Kidney (tissue), 14 donors: ENCODE measurements around the gene FER. TPM values are rescaled to one million over a fixed set of nuclear protein-coding genes. Genes with fewer than 3 reads are reported as not detected.
"Not testable (repeated sequence)": the region's sequence is repeated elsewhere in the genome, so short reads cannot be mapped to it uniquely, and the experiment has no call there.

Experiments
- DNase-seq, 5 donors: peaks; one replicate each; pipeline ENCODE4 v3.0.0-alpha.2; 2013 to 2020
- FAIRE-seq: peaks from 2 replicates; lab custom pipeline; 2012; peaks lifted over from hg19 to GRCh38; lab: Jason Lieb, UNC
- H3K27ac ChIP-seq, 2 donors: one replicate each; pipeline ENCODE4 v1.7.0; 2013; ENCODE audit warnings: low read depth in 2 of 2, low read length in 2 of 2, inconsistent platforms in 1 of 2
- H3K27me3 ChIP-seq: one replicate; pipeline ENCODE4 v1.7.1; 2013; ENCODE audit warnings: low read length, inconsistent platforms; ENCODE audit not compliant: control insufficient read depth, insufficient read depth
- H3K36me3 ChIP-seq, 3 donors: one replicate each; pipeline versions ENCODE4 v1.7.0 to v1.7.1; 2013; ENCODE audit warnings: low read length in 3 of 3, control low read depth in 1 of 3, inconsistent platforms in 1 of 3; ENCODE audit not compliant: insufficient read depth in 3 of 3, control insufficient read depth in 2 of 3
- H3K4me1 ChIP-seq, 3 donors: one replicate each; pipeline versions ENCODE4 v1.7.0 to v1.7.1; 2013; ENCODE audit warnings: low read length in 3 of 3, inconsistent platforms in 1 of 3, low read depth in 1 of 3; ENCODE audit not compliant: control insufficient read depth in 2 of 3, insufficient read depth in 2 of 3
- H3K4me3 ChIP-seq, 3 donors: one replicate each; pipeline versions ENCODE4 v1.7.0 to v1.8.1; 2013; ENCODE audit warnings: low read length in 3 of 3, control low read depth in 1 of 3, inconsistent platforms in 1 of 3
- H3K9ac ChIP-seq, 3 donors: one replicate each; pipeline versions ENCODE4 v1.7.0 to v1.7.1; 2013; ENCODE audit warnings: low read length in 3 of 3, control low read depth in 1 of 3, inconsistent platforms in 1 of 3
- H3K9me3 ChIP-seq, 3 donors: one replicate each; pipeline versions ENCODE4 v1.7.0 to v1.7.1; 2013; ENCODE audit warnings: low read length in 3 of 3, control low read depth in 1 of 3, inconsistent platforms in 1 of 3; ENCODE audit not compliant: control insufficient read depth in 2 of 3, insufficient read depth in 1 of 3
- CTCF ChIP-seq: IDR thresholded peaks from 3 replicates; pipeline ENCODE4 v1.5.1; 2012; ENCODE audit warnings: mild to moderate bottlenecking, moderate library complexity, borderline replicate concordance; ENCODE audit not compliant: insufficient read depth; ENCODE audit errors: extremely low read depth
- intact Hi-C: fragments of 100-400 bp; cut with DNase I; formaldehyde crosslinking; loops from one replicate; pipeline ENCODE4 v1.11.1; 2022
- polyA plus RNA-seq: library from polyadenylated mRNA; stranded (reverse); fragments of 350-450 nt; fragmentation: Illumina TruSeq; extraction: RNeasy Lipid Tissue Mini Kit (QIAGEN cat#74804); gene quantifications from one replicate; pipeline ENCODE4 v1.2.3, GENCODE V29; 2014; ENCODE audit warnings: low read depth, low replicate concordance; ENCODE audit not compliant: insufficient read depth
- total RNA-seq: library from RNA; stranded (reverse); fragmentation: NEBNext Ultra II Directional; extraction: Animal tissue kit (Norgen Biotek cat#: 25700); gene quantifications from one replicate; pipeline ENCODE4 v1.2.1, GENCODE V29; 2021
- donor health status: control.
- donor health status: control.
- donor health status: control.
- donor health status: control.
- donor health status: control.
- donor health status: DM: yes; HTN: yes; CAD: no.
- donor health status: Normal renal cell carcinoma (clear cell type).

Gene FER
- total and polyA plus RNA-seq, 2 donors from 2014 or later = 2.1 to 38.2 TPM

GRCh38 chr5:108857905-108858304 is 110.2 kb downstream of the FER start:
- DNase-seq (no peak), FAIRE-seq (no peak)
- intact Hi-C loops = no loop called here
- no peak overlapping the region for H3K9ac ChIP-seq
- no peak overlapping the region for H3K27ac ChIP-seq
- H3K4me3 ChIP-seq = no peak overlapping the region
- H3K9me3 ChIP-seq = no peaks in the 10 kb centered on the region
- H3K4me1 ChIP-seq = no peaks in the 10 kb centered on the region
- H3K36me3 ChIP-seq = no peaks in the 10 kb centered on the region
- H3K27me3 ChIP-seq = no peaks in the 10 kb centered on the region
- TF ChIP-seq CTCF = no peak

- no peak for TF ChIP-seq CTCF
- Histone ChIP-seq H3K27me3 (no peaks in the 10 kb centered on the region), H3K4me1 (no peaks in the 10 kb centered on the region), H3K9ac (no peak overlapping the region), H3K36me3 (no peaks in the 10 kb centered on the region), H3K4me3 (no peak overlapping the region), H3K27ac (no peak overlapping the region), H3K9me3 (no peaks in the 10 kb centered on the region)
- FAIRE-seq (no peak), DNase-seq (no peak)
- intact Hi-C loops = no loop called here
These were observed 111.3 kb downstream of the FER start for GRCh38 chr5:108858959-108859358.

GRCh38 chr5:108862211-108862610 is 114.5 kb downstream of the FER start:
- DNase-seq (no peak), FAIRE-seq (no peak)
- Histone ChIP-seq H3K27me3 (no peaks in the 10 kb centered on the region), H3K4me3 (no peak overlapping the region), H3K36me3 (no peaks in the 10 kb centered on the region), H3K9ac (no peak overlapping the region), H3K9me3 (no peaks in the 10 kb centered on the region), H3K27ac (no peak overlapping the region), H3K4me1 (no peaks in the 10 kb centered on the region)
- intact Hi-C loops = no loop called here
- no peak for TF ChIP-seq CTCF

GRCh38 chr5:108866097-108866496 is 118.4 kb downstream of the FER start:
- H3K9me3 ChIP-seq, H3K4me1 ChIP-seq, intact Hi-C loops, H3K9ac ChIP-seq, H3K4me3 ChIP-seq, DNase-seq, FAIRE-seq, H3K36me3 ChIP-seq, H3K27ac ChIP-seq, H3K27me3 ChIP-seq: not testable (repeated sequence)
